Right lobe of liver (tissue), 4 donors: ENCODE measurements around the gene ZBTB7C.

Experiments used
- CTCF ChIP-seq, 4 donors: fragments of 200-600 bp in 3 of 4; fragments of 450-650 bp in 1 of 4; IDR thresholded peaks; one replicate each; pipeline versions ENCODE4 v1.5.1 to v1.8.0; 2016 to 2022; ENCODE audit warnings: antibody characterized with exemption in 4 of 4, mild to moderate bottlenecking in 2 of 4
- POLR2A ChIP-seq: fragments of 450-650 bp; IDR thresholded peaks from one replicate; pipeline ENCODE4 v1.6.1; 2017; ENCODE audit warnings: antibody characterized with exemption, mild to moderate bottlenecking
- donor health status: DM: no; HTN: no; CAD: no.
- donor health status: DM: no; HTN: no; CAD: no.
- donor health status: DM: no; HTN: yes; CAD: no.

GRCh38 chr18:48359626-48360025, 49.6 kb downstream of the ZBTB7C start:
- TF ChIP-seq POLR2A (no peak), CTCF (IDR thresholded peaks at IDR 0.05) (no peak)
